GM21515 (cell line): ENCODE data around the gene LEUTX.
"Not testable (repeated sequence)": the region's sequence is repeated elsewhere in the genome, so short reads cannot be mapped to it uniquely, and the experiment has no call there.

Experiments used
- ATAC-seq: cut with Tn5 transposase; IDR thresholded peaks from one replicate; pipeline ENCODE4 v1.9.1; 2021; ENCODE audit not compliant: unreplicated experiment

LEUTX gene

DNA sequence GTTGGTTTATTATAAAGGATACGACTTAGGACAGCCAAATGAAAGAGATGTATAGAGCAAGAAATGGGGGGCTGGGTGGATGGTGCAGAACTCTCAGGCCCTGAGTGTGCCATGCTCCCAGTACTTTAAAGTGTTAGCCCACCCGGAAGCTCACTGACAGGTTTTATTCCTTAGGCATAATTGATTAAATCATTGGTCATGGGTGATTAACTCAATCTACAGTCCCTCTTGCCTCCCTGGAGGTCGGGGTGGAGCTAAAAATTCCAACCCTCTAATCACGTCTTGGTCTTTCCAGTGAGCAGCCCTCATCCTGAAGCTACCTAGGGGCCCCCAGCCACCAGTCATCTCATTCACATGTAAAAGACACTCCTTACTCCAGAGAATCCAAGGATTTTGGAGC, 9.9 kb upstream of the LEUTX start:
- no peak for ATAC-seq

GRCh38 chr19:39780894-39781293, 2.2 kb downstream of the LEUTX start:
- no peak for ATAC-seq

GRCh38 chr19:39788244-39788643, 9.6 kb downstream of the LEUTX start:
- ATAC-seq: no peak

GRCh38 chr19:39792999-39793546, 14.4 kb downstream of the LEUTX start:
- ATAC-seq: no peak

- ATAC-seq: peak; percentile 55
These were observed 16.3 kb downstream of the LEUTX start for GRCh38 chr19:39795001-39795400.

DNA sequence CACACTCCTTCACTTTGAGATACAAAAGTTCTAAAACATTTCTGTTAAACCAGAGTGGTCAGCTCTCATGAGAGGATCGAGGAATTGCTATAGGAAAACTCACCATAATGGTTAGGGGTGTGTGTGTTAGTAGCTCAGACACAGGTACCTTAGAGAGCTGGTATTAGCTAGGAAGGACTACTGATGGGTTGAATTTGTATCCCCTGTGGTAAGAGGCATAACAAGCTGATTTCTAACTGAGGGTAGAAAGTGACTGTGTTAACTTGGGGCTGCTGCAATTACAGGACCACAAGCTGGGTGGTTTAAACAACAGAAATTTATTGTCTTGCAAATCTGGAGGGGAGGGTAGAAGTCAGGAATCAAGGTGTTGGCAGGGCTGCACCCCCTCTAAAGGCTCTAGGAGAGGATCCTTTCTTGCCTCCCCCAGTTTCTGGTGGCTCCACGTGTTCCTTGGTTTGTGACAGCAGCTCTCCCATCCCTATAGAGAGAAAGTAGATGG, 17.4 kb downstream of the LEUTX start:
- ATAC-seq: no peak

GRCh38 chr19:39797083-39797482, 18.4 kb downstream of the LEUTX start:
- ATAC-seq: no peak

DNA sequence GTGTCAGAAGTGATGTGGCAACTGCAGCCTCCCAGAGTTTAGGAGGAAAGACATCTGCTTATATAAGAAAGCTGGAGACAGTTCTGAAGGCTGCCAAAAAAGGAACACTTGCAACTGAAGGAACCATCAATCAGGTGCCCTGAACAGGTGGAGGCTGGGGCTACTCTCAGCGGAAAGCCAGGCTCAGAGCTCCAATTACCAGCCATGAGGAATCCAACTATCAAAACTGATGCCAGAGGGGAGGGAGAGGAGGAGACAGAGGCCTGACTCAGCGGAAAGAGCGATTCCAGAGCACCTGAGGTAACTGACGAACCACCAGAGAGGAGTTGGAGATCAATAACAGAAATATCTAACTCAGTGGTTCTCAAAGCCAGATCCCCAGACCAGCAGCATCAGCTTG, 24.3 kb downstream of the LEUTX start:
- ATAC-seq: no peak

GRCh38 chr19:39805104-39805503, 26.4 kb downstream of the LEUTX start:
- ATAC-seq: no peak

- no peak for ATAC-seq
These were observed 29.3 kb downstream of the LEUTX start for GRCh38 chr19:39807846-39808364.

DNA sequence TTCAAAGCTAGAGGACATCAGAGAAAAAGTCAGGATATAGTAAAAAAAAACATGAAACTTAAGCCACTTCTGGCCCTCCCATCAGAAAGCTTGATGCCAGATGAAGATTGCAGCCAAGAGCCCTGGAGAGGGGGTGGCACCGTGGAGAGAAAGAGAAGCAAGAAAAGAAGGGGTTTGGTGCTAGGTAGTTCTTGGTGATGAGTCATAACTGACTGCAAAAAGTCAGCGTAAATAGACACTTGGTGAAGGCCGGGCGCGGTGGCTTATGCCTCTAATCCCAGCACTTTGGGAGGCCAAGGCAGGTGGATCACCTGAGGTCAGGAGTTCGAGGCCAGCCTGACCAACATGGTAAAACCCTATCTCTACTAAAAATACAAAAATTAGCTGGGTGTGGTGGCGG, 30.0 kb downstream of the LEUTX start:
- ATAC-seq: not testable (repeated sequence)

DNA sequence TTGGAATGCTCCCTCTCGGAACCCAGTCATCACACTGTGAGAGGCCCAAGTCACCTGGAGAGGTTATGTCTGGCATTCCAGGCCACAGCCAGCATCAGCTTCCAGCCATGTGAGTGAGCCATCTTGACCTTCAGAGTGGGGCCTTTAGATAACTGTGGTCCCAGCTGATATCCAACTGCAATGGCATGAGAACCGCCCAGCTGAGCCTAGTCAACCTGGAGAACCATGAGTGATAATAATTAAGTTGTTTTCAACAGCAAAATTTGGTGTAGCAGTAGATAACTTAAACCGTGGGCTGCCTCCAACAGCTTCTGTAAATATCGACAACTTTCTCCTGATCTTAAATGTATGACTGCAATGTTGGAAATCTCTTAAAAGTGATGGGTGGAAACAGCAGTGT, 30.7 kb downstream of the LEUTX start:
- no peak for ATAC-seq

GRCh38 chr19:39810424-39810823, 31.8 kb downstream of the LEUTX start:
- no peak for ATAC-seq

- ATAC-seq: no peak
These were observed 32.4 kb downstream of the LEUTX start for GRCh38 chr19:39811064-39811463.

- no peak for ATAC-seq
These were observed 34.8 kb downstream of the LEUTX start for GRCh38 chr19:39813264-39813993.

GRCh38 chr19:39814111-39814510, 35.5 kb downstream of the LEUTX start:
- ATAC-seq: not testable (repeated sequence)

GRCh38 chr19:39814595-39814994, 35.9 kb downstream of the LEUTX start:
- no peak for ATAC-seq

DNA sequence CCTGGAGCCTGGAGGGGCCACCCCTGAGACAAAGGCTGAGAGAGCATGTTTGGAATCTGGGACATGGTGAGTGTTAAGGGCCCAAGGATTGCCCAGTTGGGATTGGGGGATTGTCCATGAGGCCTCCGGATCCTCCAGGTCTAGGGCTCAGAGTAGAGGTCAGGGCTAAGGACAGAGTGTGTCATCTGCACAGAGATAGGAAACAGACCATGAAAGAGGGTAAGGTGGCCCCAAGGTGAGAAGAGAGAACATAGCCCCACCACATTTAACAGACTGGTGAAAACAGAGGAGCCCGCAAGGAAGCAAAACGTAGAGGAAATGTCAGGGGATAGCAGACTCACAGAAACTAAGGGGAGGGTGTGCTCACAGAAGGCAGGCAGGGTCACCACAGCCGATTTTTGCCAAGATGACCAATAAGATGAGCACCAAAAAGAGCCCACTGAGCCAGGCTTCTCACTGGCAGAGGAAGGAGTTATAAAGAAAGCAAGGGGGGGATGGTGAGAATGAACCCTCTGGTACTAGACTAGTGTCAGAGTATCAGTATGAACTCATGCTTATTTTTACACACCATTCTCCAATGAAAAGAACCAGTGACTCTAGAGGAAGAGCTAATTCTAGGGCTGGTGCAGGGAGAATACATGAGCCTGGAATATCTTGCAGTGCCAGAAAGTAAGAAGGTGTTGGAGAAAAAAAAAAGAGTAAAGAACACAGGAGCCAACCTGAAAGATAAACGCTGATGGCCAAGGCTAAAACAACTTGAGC, 37.8 kb downstream of the LEUTX start:
- no peak for ATAC-seq

- ATAC-seq: no peak
These were observed 39.4 kb downstream of the LEUTX start for GRCh38 chr19:39817888-39818561.

DNA sequence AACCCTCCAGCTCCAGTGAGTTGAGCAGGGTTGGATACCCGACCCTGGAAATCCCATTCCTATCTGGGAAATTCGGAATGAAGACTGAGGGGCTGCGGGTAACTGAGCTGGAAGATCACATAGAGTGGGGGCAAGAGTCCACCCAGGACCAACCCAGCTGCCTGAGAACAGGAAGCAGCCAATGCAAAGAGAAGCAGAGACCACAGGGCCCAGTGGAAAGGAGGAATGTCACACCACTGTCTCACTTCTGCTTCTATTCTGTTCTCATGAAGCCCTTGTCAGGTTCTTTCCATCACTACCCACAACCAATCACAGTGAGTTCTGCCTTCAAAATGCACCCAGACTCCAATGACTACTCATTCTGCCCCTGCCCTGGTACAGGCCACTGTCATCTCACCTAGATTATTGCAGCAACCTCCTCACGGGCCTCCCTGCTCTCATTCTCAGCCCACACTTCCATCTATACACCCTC, 40.0 kb downstream of the LEUTX start:
- ATAC-seq: peak; percentile 61

GRCh38 chr19:39819786-39820185, 41.1 kb downstream of the LEUTX start:
- no peak for ATAC-seq
